ENCODE data around the gene SLC43A1. TPM values are rescaled to one million over a fixed set of nuclear protein-coding genes. Genes with fewer than 3 reads are reported as not detected.
A peak's percentile ranks its signal among the peaks of the same experiment; 100 is the strongest.

SLC43A1 gene
- polyA plus RNA-seq, 1 of the 3 experiments (the other 2 are of a cell fraction): 4.4 TPM

DNA sequence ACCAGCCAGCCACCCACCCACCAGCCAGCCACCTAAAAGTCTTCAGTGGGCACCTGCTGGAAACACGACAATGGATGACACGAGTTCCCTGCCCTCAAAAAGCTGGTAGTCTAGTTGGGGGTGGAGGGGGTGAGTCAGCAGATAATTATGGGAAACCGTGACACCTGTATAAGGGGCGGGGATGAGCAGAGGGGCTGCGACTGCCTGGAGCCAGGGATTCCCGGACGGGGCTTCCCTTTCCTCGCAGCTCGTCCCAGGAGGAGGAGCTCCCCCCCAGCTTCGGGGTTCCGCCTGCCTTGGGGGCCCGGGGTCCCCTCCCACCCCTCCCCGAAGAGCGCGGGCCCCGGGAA, 57.5 kb downstream of the SLC43A1 start:
- CTCF ChIA-PET: interaction anchor here (0.6 to 13.8 kb wide), 60 partner anchors 9 to 360 kb away, joined by 3 to 306 read pairs (median 6); partner anchors contain the start of genes CLP1, PRG2, PRG3 and SELENOH
- no peak overlapping the region for H3K4me3 ChIP-seq (ENCODE audit: low read depth in 2 of 2, low read length in 1 of 2)
- no peak for TF ChIP-seq TCF12 (IDR thresholded peaks at IDR 0.05)
- no peak for TF ChIP-seq MXI1 (IDR thresholded peaks at IDR 0.05; ENCODE audit: low read depth, low read length)

DNA sequence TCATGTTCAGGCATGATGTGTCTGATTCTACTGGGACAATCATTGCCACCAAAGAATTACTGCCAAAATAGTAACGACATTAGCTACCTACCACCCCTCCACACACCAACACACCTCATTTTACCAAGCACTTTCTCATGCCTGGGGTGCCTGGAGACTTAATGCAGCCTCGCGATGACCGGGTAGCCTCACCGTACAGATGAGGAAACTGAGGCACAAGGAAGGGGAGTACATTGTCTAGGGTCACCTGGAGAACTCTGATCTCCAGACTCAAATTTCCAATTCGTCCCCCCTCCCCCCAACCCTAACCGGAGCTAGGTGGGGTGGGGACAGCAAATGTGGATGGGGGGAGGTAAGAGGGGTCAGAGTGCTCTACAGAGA, 57.9 kb downstream of the SLC43A1 start:
- Histone ChIP-seq H3F3A (replicated peaks; ENCODE audit: insufficient read depth) (peaks cover 4% of the 10 kb centered on the region), H3K36me3 (replicated peaks in 1 of 2; ENCODE audit: control insufficient read depth in 1 of 2, insufficient read depth in 2 of 2, low read length in 1 of 2) (no peaks in the 10 kb centered on the region), H3K9me2 (no peaks in the 10 kb centered on the region), H2AFZ (ENCODE audit: low read depth) (no peak overlapping the region), H3K27ac (ENCODE audit: low read depth in 2 of 2, low read length in 1 of 2) (no peak overlapping the region), H3K4me2 (peak overlapping the region; percentile 78; the same call in 1 of the 2 replicates), H3K9me3 (no peaks in the 10 kb centered on the region), H4K20me1 (ENCODE audit: insufficient read depth) (no peaks in the 10 kb centered on the region), H3K4me3 (ENCODE audit: low read depth in 2 of 2, low read length in 1 of 2) (no peak overlapping the region; a peak in 1 of 4 replicates), H3K9ac (no peak overlapping the region), H3K79me2 (ENCODE audit: insufficient read depth) (no peaks in the 10 kb centered on the region), H3K4me1 (ENCODE audit: control insufficient read depth in 1 of 2, insufficient read depth in 2 of 2, low read depth in 1 of 2, low read length in 1 of 2) (peaks cover 11 to 22% of the 10 kb centered on the region in 2 experiments; a peak in 2 of 4 replicates), H3K27me3 (ENCODE audit: insufficient read depth) (peaks cover 33% of the 10 kb centered on the region)
- CTCF ChIA-PET: interaction anchor here (0.6 to 13.8 kb wide), 51 partner anchors 8 to 342 kb away, joined by 3 to 306 read pairs (median 7); partner anchors contain the start of genes CLP1, PRG2, SELENOH and SERPING1
- DNase-seq: no peak
- TF ChIP-seq, protein P1, sequence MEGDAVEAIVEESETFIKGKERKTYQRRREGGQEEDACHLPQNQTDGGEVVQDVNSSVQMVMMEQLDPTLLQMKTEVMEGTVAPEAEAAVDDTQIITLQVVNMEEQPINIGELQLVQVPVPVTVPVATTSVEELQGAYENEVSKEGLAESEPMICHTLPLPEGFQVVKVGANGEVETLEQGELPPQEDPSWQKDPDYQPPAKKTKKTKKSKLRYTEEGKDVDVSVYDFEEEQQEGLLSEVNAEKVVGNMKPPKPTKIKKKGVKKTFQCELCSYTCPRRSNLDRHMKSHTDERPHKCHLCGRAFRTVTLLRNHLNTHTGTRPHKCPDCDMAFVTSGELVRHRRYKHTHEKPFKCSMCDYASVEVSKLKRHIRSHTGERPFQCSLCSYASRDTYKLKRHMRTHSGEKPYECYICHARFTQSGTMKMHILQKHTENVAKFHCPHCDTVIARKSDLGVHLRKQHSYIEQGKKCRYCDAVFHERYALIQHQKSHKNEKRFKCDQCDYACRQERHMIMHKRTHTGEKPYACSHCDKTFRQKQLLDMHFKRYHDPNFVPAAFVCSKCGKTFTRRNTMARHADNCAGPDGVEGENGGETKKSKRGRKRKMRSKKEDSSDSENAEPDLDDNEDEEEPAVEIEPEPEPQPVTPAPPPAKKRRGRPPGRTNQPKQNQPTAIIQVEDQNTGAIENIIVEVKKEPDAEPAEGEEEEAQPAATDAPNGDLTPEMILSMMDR (IDR thresholded peaks at IDR 0.05): peak; percentile 1; the same call in 1 of the 2 replicates
- TF ChIP-seq FOXM1 (IDR thresholded peaks at IDR 0.05; ENCODE audit: low read depth): no peak
- WGBS (ENCODE audit: low lambda C conversion rate): 11% methylated on average over 7 of the region's 7 CpGs
- POLR2A ChIA-PET: interaction anchor here (0.6 kb wide), 1 partner anchor 44 kb away, joined by 3 read pairs; no protein-coding TSS in a partner anchor

More for the DNA sequence above, 57.5 kb downstream of the SLC43A1 start:
- POLR2A ChIA-PET: interaction anchor here (0.6 kb wide), 1 partner anchor 44 kb away, joined by 3 read pairs; no protein-coding TSS in a partner anchor
- Histone ChIP-seq H3K4me2 (peak overlapping the region; percentile 78), H3F3A (replicated peaks; ENCODE audit: insufficient read depth) (peaks cover 4% of the 10 kb centered on the region), H3K4me1 (ENCODE audit: control insufficient read depth in 1 of 2, insufficient read depth in 2 of 2, low read depth in 1 of 2, low read length in 1 of 2) (peaks cover 11 to 22% of the 10 kb centered on the region in 2 experiments; a peak in 2 of 4 replicates), H3K36me3 (replicated peaks in 1 of 2; ENCODE audit: control insufficient read depth in 1 of 2, insufficient read depth in 2 of 2, low read length in 1 of 2) (no peaks in the 10 kb centered on the region), H3K9ac (no peak overlapping the region), H3K79me2 (ENCODE audit: insufficient read depth) (no peaks in the 10 kb centered on the region), H3K9me3 (no peaks in the 10 kb centered on the region), H2AFZ (ENCODE audit: low read depth) (no peak overlapping the region), H4K20me1 (ENCODE audit: insufficient read depth) (no peaks in the 10 kb centered on the region), H3K27ac (ENCODE audit: low read depth in 2 of 2, low read length in 1 of 2) (no peak overlapping the region), H3K27me3 (ENCODE audit: insufficient read depth) (peaks cover 33% of the 10 kb centered on the region), H3K9me2 (no peaks in the 10 kb centered on the region)
- WGBS (ENCODE audit: low lambda C conversion rate): 0% methylated on average over 6 of the region's 16 CpGs
- no peak for DNase-seq

DNA sequence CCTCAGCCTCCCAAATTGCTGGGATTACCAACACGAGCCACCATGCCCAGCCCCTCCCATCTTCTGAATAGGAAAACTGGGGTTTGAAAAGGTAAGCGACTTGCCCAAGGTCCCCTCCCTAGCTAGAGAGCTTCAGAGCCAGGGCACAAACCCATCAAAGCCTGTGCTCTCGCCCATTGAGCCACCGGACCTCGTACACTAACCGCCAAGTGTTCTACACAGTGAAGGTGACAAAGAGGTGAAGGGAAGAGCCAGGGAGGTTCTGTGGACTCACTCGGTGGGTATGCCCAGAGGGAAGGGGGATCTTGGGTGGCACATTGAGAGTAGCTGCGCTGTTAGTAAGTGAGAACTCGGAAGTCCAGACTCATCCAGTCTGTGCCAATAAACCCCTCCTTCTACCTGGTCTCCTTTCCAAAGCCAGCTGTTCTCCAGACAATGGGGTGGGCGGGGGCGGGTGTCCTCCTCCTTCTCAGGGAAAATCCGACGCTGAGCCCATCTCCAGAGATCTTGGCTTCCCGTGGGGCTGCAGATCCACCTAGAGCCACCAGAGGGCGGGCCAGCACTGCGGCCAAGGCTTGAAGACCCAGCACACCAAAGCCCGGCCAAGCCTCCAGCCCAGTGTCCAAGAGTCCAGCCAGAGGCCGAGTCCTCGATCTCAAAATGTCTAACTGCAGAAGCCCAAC, 58.4 kb downstream of the SLC43A1 start:
- ChIA-PET POLR2A (no interaction called here), CTCF (interaction anchor here (0.6 to 13.8 kb wide), 49 partner anchors 8 to 343 kb away, joined by 3 to 306 read pairs (median 7); partner anchors contain the start of genes CLP1, PRG2, SERPING1 and SLC43A1)
- 10% methylated on average over 16 of the region's 19 CpGs for WGBS (ENCODE audit: low lambda C conversion rate)
- Histone ChIP-seq H3K79me2 (ENCODE audit: insufficient read depth) (no peaks in the 10 kb centered on the region), H3K27me3 (ENCODE audit: insufficient read depth) (peaks cover 33% of the 10 kb centered on the region), H3K9ac (no peak overlapping the region), H3F3A (replicated peaks; ENCODE audit: insufficient read depth) (peaks cover 4% of the 10 kb centered on the region), H3K36me3 (replicated peaks in 1 of 2; ENCODE audit: control insufficient read depth in 1 of 2, insufficient read depth in 2 of 2, low read length in 1 of 2) (no peaks in the 10 kb centered on the region), H3K4me3 (ENCODE audit: low read depth in 2 of 2, low read length in 1 of 2) (no peak overlapping the region; a peak in 1 of 4 replicates), H3K4me1 (ENCODE audit: control insufficient read depth in 1 of 2, insufficient read depth in 2 of 2, low read depth in 1 of 2, low read length in 1 of 2) (peaks cover 11 to 22% of the 10 kb centered on the region in 2 experiments; a peak in 2 of 4 replicates), H3K4me2 (peak overlapping the region; percentile 78; the same call in 1 of the 2 replicates), H4K20me1 (ENCODE audit: insufficient read depth) (no peaks in the 10 kb centered on the region), H3K27ac (ENCODE audit: low read depth in 2 of 2, low read length in 1 of 2) (no peak overlapping the region), H2AFZ (ENCODE audit: low read depth) (no peak overlapping the region), H3K9me3 (no peaks in the 10 kb centered on the region), H3K9me2 (no peaks in the 10 kb centered on the region)
- DNase-seq: peak; percentile 85
- TF ChIP-seq GATA2 (CRISPR knock-in tag; IDR thresholded peaks at IDR 0.05) (0 out of 2 replicates have a peak, but pooled peaks have one; percentile 8), RAD21 (IDR thresholded peaks at IDR 0.05; ENCODE audit: low read length) (peak; percentile 92), SMC3 (IDR thresholded peaks at IDR 0.05; ENCODE audit: low read depth, low read length) (peak; percentile 90), RFX5 (IDR thresholded peaks at IDR 0.05; ENCODE audit: low read length) (no peak), MEF2A (IDR thresholded peaks at IDR 0.05; ENCODE audit: borderline replicate concordance, low read depth) (no peak), RCOR1 (IDR thresholded peaks at IDR 0.05; ENCODE audit: low read length) (no peak), FOXM1 (IDR thresholded peaks at IDR 0.05; ENCODE audit: low read depth) (no peak), GABPA (IDR thresholded peaks at IDR 0.05; ENCODE audit: low read depth) (no peak), FOSL2 (IDR thresholded peaks at IDR 0.05; ENCODE audit: borderline replicate concordance, low read depth) (no peak)
- TF ChIP-seq, protein P1 (IDR thresholded peaks at IDR 0.05): peak; percentile 87

Measured in SK-N-SH (cell line).